Adrenal gland (tissue), 5 donors: Measurements from ENCODE around the gene TRAT1.

Experiments
- POLR2A ChIP-seq, 2 donors: fragments of 450-650 bp; IDR thresholded peaks; one replicate each; pipeline ENCODE4 v1.6.1; 2017; ENCODE audit warnings: antibody characterized with exemption in 2 of 2, mild to moderate bottlenecking in 2 of 2, moderate library complexity in 1 of 2
- TF ChIP-seq, protein P1 (sequence below), 6 experiments: fragments of 450-650 bp in 4 of 6; fragments of 200-600 bp in 2 of 6; sonication (generic) in 1 of 6; IDR thresholded peaks; 1 replicate in 5 of 6; 2 replicates in 1 of 6; pipeline versions ENCODE4 v1.5.1 to v1.8.0; 2016 to 2021; ENCODE audit warnings: antibody characterized with exemption in 6 of 6, mild to moderate bottlenecking in 2 of 6, moderate library complexity in 1 of 6
- donor health status: DM: no; HTN: no; CAD: no.

DNA sequence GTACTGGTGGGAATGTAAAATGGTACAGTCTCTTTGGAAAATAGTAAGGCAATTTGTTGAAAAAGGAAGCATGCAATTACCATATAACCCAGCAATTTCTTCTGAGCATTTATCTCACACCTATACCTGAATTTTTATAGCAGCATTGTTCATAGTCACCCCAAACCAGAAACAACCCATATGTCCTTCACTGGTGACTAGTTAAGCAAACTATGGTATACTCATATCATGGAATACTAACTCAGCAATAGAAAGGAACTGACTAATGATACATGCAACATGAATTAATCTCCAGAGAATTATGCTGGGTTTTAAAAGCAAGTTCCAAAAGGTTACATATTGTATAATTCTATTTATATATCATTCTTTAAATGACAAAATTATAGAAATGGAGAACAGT is 60.2 kb downstream of the TRAT1 start:
- TF ChIP-seq, protein P1, sequence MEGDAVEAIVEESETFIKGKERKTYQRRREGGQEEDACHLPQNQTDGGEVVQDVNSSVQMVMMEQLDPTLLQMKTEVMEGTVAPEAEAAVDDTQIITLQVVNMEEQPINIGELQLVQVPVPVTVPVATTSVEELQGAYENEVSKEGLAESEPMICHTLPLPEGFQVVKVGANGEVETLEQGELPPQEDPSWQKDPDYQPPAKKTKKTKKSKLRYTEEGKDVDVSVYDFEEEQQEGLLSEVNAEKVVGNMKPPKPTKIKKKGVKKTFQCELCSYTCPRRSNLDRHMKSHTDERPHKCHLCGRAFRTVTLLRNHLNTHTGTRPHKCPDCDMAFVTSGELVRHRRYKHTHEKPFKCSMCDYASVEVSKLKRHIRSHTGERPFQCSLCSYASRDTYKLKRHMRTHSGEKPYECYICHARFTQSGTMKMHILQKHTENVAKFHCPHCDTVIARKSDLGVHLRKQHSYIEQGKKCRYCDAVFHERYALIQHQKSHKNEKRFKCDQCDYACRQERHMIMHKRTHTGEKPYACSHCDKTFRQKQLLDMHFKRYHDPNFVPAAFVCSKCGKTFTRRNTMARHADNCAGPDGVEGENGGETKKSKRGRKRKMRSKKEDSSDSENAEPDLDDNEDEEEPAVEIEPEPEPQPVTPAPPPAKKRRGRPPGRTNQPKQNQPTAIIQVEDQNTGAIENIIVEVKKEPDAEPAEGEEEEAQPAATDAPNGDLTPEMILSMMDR (IDR thresholded peaks at IDR 0.05): no peak
- TF ChIP-seq POLR2A (IDR thresholded peaks at IDR 0.05): no peak
